ENCODE data around the gene USF3. TPM values are rescaled to one million over a fixed set of nuclear protein-coding genes. Genes with fewer than 3 reads are reported as not detected.

USF3 gene
- total RNA-seq, 4 donors from 2014 or later: 14.2 to 27.1 (median 21.4) TPM

DNA sequence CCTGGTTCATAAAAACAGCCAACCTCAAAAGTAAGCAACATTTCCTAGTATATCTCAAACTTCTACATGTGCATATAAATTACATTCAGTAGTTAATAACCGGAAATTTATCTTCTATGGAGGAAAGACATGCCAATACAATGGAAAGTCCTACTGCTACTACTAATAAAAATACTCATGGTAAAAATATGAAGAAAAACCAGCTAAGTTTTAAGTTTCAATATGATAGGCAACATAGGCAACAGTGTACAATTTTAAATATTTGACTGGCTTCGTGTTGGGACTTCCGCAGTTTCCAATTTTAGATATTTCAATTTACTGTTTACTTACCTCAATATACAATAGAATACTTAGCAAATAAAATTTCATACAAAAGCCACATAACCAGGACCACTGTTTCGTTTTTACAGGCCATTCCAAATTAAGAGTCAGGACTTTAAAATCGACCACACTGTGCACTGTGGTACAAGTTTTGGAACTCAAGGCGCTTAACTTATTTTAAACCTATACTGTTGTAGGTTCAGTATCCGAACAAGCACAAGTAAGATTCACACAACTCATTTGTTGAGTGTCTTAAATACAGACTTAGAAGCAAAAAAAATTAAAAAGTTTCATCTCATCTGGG lies 46.7 kb upstream of the USF3 start:
- Histone ChIP-seq H3K4me3 (no peak overlapping the region), H3K9me3 (no peaks in the 10 kb centered on the region), H3K36me3 (no peaks in the 10 kb centered on the region), H3K27ac (no peak overlapping the region), H3K4me1 (peaks cover 9 to 14% of the 10 kb centered on the region in 2 donors), H3K27me3 (no peaks in the 10 kb centered on the region)
- no peak for DNase-seq
- intact Hi-C loops (cut with DNase I; ENCODE audit: low total_unique reads): no loop called here
- TF ChIP-seq, protein P1, sequence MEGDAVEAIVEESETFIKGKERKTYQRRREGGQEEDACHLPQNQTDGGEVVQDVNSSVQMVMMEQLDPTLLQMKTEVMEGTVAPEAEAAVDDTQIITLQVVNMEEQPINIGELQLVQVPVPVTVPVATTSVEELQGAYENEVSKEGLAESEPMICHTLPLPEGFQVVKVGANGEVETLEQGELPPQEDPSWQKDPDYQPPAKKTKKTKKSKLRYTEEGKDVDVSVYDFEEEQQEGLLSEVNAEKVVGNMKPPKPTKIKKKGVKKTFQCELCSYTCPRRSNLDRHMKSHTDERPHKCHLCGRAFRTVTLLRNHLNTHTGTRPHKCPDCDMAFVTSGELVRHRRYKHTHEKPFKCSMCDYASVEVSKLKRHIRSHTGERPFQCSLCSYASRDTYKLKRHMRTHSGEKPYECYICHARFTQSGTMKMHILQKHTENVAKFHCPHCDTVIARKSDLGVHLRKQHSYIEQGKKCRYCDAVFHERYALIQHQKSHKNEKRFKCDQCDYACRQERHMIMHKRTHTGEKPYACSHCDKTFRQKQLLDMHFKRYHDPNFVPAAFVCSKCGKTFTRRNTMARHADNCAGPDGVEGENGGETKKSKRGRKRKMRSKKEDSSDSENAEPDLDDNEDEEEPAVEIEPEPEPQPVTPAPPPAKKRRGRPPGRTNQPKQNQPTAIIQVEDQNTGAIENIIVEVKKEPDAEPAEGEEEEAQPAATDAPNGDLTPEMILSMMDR (IDR thresholded peaks at IDR 0.05): no peak
- TF ChIP-seq POLR2A (IDR thresholded peaks at IDR 0.05): no peak

GRCh38 chr3:113741620-113742019 lies 45.2 kb upstream of the USF3 start:
- H3K36me3 ChIP-seq: no peaks in the 10 kb centered on the region
- intact Hi-C loops (cut with DNase I; ENCODE audit: low total_unique reads): no loop called here
- DNase-seq: no peak
- H3K27ac ChIP-seq: no peak overlapping the region
- H3K9me3 ChIP-seq: no peaks in the 10 kb centered on the region
- H3K27me3 ChIP-seq: no peaks in the 10 kb centered on the region
- TF ChIP-seq, protein P1 (IDR thresholded peaks at IDR 0.05): no peak
- no peak for TF ChIP-seq POLR2A (IDR thresholded peaks at IDR 0.05)
- no peak overlapping the region for H3K4me3 ChIP-seq
- peaks cover 7 to 13% of the 10 kb centered on the region in 2 donors for H3K4me1 ChIP-seq

GRCh38 chr3:113741086-113741485 lies 44.6 kb upstream of the USF3 start:
- intact Hi-C loops (cut with DNase I; ENCODE audit: low total_unique reads): no loop called here
- H3K27ac ChIP-seq: no peak overlapping the region
- DNase-seq: no peak
- peaks cover 7 to 13% of the 10 kb centered on the region in 2 donors for H3K4me1 ChIP-seq
- H3K27me3 ChIP-seq: no peaks in the 10 kb centered on the region
- no peak overlapping the region for H3K4me3 ChIP-seq
- H3K9me3 ChIP-seq: no peaks in the 10 kb centered on the region
- TF ChIP-seq, protein P1 (IDR thresholded peaks at IDR 0.05): no peak
- TF ChIP-seq POLR2A (IDR thresholded peaks at IDR 0.05): no peak
- no peaks in the 10 kb centered on the region for H3K36me3 ChIP-seq

DNA sequence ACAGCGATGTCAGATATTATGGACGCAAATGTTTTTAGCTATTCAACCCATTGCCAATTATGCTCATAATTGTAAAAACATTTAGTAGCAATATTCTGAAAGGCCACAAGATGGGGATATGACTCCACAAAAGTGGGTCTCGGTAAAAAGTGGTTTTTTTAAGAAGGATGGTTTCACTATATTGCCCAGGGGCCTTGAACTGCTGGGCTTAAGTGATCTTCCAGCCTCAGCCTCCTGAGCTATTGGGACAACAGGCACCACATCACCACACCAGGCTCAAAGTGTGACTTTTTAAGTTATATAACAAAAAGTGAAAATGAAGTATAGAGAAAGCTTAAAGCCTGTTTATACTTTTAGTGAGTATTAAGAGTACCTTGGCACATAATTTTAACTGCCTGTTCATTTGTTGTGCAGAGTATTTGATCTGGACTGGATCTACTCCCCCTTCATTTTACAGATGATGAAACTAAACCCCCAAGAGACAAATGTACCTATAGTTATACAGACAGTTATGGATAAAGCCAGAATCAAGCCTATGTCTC lies 40.2 kb upstream of the USF3 start:
- no peak for DNase-seq
- intact Hi-C loops (cut with DNase I; ENCODE audit: low total_unique reads): no loop called here
- no peaks in the 10 kb centered on the region for H3K36me3 ChIP-seq
- peaks cover 0 to 9% of the 10 kb centered on the region in 2 donors for H3K4me1 ChIP-seq
- TF ChIP-seq, protein P1 (IDR thresholded peaks at IDR 0.05): peak; percentile 59 to 83 (median 70)
- no peak for TF ChIP-seq POLR2A (IDR thresholded peaks at IDR 0.05)
- H3K4me3 ChIP-seq: no peak overlapping the region
- H3K9me3 ChIP-seq: no peaks in the 10 kb centered on the region
- peak overlapping the region in 1 of 2 donors; percentile 52 for H3K27ac ChIP-seq
- H3K27me3 ChIP-seq: no peaks in the 10 kb centered on the region

- intact Hi-C loops (cut with DNase I; ENCODE audit: low total_unique reads): no loop called here
- H3K4me1 ChIP-seq: peaks cover 0 to 1% of the 10 kb centered on the region in 2 donors
- H3K27ac ChIP-seq: no peak overlapping the region
- no peaks in the 10 kb centered on the region for H3K36me3 ChIP-seq
- H3K9me3 ChIP-seq: no peaks in the 10 kb centered on the region
- TF ChIP-seq, protein P1 (IDR thresholded peaks at IDR 0.05): no peak
- TF ChIP-seq POLR2A (IDR thresholded peaks at IDR 0.05): no peak
- no peaks in the 10 kb centered on the region for H3K27me3 ChIP-seq
- DNase-seq: no peak
- H3K4me3 ChIP-seq: no peak overlapping the region
Observed at GRCh38 chr3:113731694-113732093, 35.3 kb upstream of the USF3 start.

All from uterus (tissue), 4 donors.